ENCODE measurements around the gene CAMSAP3.
A peak's percentile ranks its signal among the peaks of the same experiment; 100 is the strongest.

Gene CAMSAP3

DNA sequence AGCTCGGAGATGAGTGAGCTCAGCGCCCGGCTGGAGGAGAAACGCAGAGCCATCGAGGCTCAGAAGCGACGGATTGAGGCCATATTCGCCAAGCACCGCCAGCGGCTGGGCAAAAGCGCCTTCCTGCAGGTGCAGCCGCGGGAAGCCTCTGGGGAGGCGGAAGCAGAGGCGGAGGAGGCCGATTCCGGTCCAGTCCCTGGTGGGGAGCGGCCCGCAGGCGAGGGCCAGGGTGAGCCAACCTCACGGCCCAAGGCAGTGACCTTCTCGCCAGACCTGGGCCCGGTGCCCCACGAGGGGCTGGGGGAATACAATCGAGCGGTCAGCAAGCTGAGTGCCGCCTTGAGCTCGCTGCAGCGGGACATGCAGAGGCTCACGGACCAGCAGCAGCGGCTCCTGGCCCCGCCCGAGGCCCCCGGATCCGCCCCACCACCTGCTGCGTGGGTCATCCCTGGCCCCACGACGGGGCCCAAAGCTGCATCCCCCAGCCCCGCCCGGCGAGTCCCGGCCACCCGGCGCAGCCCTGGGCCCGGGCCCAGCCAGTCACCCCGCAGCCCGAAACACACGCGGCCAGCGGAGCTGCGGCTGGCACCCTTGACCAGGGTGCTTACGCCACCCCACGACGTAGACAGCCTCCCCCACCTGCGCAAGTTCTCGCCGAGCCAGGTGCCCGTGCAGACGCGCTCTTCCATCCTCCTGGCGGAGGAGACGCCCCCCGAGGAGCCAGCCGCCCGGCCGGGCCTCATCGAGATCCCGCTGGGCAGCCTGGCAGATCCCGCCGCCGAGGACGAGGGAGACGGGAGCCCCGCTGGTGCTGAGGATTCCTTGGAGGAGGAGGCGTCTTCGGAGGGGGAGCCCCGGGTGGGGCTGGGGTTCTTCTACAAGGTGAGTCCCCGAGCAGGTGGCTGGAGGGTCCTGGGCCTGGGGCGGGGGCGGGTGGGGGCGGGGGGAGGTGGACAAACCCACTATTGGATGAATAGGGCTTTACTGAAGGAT is 16.9 kb downstream of the CAMSAP3 start:
- DNase-seq: no peak

DNA sequence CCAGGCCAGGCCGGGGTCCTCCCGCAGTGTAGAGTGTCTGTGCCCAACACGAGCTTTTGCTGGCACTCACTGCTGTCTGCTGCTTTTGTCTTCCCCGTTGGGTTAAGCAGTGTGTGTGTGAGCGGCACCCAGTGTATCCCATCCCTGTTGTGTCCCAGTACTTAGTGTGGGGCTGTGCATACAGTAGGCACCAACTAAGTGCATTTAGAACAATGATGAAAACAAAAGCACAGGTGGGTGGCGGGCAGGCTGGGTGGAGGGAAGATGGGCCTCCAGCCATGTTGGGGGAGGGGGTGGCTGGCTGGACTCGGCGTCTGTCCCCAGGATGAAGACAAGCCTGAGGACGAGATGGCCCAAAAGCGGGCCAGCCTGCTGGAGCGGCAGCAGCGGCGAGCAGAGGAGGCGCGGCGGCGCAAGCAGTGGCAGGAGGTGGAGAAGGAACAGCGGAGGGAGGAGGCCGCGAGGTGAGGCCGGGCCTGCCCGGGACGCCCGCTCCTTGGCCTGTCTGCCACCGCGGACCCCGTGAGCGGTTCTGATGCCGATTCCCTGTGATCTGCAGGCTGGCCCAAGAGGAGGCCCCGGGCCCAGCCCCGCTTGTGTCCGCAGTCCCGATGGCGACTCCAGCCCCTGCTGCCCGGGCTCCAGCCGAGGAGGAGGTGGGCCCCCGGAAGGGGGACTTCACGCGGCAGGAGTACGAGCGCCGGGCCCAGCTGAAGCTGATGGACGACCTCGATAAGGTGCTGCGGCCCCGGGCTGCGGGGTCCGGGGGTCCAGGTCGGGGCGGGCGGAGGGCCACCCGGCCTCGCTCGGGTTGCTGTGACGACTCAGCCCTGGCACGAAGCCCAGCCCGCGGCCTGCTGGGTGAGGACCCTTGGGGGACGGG is 19.4 kb downstream of the CAMSAP3 start:
- DNase-seq: no peak

DNA sequence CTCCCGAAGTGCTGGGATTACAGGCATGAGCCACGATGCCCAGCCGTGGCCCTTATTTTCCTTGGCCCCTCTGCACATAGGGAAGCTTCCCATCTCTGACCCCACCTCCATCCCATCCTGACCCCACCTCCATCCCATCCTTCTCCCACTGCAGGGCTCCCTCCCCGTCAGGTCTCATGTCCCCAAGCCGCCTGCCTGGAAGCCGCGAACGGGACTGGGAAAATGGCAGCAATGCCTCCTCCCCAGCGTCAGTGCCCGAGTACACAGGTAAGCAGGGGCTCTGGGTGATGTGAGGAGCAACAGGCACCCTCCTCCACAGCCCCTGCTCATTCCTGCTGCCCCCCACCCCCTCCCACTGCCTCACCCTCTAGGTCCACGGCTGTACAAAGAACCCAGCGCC is 21.5 kb downstream of the CAMSAP3 start:
- no peak for DNase-seq

DNA sequence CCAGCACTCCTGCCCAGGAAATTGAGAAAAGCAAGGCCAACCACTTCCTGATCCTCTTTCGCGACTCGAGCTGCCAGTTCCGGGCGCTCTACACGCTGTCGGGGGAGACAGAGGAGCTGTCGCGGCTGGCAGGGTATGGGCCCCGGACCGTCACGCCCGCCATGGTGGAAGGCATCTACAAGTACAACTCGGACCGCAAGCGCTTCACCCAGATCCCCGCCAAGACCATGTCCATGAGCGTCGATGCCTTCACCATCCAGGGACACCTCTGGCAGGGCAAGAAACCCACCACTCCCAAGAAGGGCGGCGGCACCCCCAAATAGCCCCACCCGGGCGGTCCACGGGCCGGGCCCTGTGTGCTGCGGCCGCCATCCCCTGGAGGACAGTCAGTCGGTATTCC is 22.1 kb downstream of the CAMSAP3 start:
- no peak for DNase-seq

DNA sequence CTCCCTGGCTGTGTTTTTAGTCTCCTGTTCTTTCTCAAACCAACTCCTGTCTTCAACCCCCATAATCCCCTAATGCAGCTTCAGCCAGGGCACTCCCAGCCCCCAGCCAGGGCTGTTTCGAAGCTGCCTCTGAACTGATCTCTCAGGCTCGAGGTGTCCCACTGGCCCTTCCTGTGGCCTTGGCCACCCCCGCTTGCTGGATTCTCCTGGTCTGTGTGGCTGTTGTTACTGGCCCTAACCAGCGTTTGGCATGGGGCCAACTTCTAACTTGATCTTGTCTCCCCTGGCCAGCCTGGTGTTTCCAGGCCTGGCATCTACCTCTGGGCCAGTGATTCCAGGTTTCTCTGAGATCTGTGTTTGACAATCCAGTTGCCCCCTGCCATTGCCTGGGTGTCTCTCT is 22.7 kb downstream of the CAMSAP3 start:
- DNase-seq: no peak

DNA sequence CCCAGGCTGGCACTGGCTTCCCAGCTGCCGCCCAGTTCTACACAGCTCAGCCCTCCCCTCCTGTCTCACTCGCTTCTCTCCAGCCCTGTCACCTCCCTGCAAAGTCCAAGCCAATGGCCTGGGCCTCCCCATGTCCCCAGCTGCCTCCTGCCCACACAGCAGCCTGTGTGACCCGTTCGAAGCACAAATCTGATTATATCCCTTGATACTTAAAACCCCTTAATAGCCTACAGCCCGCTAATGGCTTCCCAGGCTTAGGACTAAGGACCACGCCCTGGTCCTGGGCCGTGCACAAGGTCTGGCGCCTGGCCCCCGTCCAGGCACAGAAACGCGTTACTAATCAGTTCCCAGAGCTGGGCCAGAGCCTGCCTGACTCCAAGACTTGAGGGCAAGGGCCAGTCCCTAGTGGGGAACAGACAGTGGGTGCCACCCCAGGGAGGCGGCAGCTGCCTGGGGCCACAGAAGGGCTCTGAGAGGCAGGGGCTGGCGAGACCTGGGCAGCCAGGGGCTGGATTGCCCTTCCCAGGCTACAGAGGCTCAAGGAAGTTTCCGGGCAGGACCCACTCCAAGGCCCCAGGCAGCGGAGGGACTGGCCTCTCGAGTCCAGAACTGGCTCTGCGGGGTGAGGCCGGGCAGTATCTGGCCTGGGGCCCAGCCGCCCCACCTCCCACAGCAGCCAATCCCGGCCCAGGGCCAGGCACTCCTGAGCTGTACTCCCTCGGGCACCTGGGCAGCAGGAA is 23.3 kb downstream of the CAMSAP3 start:
- no peak for DNase-seq

DNA sequence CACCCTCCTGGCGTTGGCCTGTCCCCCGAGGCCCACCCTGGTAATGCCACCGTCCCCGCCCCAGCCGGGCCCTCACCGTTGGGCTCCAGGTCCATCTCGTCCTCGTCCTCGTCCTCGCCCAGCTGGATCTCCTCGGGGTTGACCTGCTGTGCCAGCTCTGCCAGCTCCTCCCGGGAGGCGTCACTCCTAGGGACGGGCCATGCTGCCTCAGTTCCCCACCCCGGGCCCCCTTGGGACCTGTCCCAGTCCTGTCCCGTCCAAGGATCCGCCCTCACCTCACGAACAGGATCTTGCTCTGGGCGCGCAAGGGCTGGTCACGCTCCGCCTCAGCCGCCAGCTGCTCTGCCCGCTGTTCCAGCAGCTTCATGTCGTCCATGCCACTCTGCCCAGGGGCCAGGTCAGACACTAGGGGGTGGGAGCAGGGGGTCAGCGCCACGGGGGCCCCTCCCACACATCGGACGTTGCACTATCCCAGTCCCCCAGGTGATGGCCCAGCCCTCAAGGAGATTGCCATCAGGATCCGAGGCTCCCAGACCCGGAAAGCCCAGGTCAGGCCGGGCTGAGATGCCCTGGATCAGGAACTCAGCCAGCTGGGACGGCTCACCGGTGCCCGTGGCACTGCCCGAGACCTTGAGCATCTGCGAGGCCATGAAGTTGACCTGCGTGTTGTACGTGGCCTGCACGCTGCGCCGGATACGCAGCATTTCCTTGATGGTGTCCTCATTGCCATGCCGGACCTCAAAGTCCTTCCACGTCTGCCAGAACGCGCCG is 24.2 kb downstream of the CAMSAP3 start:
- no peak for DNase-seq

DNA sequence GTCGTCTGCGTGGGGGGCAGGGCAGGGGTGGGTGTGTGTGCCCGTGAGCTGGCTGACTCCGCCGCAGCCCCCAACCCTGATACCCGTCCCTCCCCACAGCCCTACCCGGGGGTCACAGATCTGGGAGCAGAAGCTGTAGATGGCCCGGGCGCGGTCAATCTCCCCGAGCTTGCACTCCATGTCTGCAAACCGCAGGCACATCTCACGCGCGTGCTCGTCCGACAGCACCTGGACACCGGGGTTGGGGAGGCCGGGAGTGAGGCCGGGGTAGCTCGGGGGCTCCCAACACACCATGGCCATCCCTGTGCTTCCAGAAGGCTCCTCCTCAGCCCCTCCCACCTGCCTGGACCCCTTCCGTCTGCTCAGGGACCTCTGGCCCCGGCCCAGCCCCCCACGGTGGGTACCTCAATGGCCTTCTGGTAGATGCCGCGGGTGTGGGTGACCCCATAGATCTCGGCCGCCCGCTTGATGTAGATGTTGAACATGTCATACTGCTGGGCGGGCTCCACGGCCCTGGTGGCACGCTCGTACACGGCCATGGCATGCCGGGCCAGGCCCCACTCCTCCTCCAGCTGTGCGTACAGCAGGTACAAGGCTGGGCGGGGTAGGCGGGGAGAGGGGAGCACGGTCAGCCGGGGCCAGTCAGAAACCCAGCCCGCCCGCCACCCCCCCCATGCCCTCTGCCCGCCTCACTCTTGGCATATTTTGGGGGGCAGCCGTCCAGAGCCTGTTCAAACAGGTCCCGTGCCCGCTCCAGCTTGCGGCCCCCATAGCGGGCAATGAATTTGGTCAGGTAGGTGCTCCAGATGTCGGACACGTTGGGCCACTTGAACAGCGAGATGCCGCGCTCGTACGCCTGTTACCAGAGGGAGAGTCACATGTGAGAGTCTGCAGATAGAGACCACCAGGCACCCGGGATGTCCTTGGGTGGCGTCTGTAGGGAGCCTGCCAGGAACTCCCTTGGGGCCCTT is 25.1 kb downstream of the CAMSAP3 start:
- DNase-seq: no peak

DNA sequence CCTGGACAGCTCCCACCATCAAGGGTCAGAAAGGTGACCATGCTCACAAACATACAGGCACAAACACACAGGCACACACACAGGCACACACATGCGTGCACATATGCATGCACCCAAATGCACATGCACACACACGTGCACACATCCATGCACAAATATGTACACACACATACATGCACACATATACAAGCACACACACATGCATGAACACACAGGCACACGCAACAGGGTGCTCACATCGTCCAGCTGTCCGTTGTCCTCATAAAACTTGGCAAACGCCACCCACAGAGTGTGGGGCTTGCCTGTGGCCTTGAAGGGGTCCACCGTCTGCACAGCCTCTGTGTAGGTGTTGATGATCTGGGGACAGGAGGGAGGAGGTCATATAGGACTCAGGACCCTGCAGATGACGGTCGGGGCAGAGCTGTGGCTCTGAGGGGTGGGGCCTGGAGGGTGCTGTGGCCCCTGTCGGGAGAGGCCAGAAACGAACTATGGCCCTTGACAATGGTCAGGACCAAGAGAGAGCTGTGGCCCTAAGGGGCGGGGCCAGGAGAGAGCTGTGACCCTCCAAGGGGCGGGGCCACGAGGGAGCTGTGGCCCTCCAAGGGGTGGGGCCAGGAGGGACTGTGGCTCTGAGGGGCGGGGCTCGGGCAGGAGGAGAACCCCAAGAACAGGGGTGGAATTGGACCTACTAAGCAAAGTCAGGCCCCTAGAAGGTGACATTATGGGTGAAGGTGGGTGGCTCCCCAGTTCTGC is 27.4 kb downstream of the CAMSAP3 start:
- DNase-seq: no peak

DNA sequence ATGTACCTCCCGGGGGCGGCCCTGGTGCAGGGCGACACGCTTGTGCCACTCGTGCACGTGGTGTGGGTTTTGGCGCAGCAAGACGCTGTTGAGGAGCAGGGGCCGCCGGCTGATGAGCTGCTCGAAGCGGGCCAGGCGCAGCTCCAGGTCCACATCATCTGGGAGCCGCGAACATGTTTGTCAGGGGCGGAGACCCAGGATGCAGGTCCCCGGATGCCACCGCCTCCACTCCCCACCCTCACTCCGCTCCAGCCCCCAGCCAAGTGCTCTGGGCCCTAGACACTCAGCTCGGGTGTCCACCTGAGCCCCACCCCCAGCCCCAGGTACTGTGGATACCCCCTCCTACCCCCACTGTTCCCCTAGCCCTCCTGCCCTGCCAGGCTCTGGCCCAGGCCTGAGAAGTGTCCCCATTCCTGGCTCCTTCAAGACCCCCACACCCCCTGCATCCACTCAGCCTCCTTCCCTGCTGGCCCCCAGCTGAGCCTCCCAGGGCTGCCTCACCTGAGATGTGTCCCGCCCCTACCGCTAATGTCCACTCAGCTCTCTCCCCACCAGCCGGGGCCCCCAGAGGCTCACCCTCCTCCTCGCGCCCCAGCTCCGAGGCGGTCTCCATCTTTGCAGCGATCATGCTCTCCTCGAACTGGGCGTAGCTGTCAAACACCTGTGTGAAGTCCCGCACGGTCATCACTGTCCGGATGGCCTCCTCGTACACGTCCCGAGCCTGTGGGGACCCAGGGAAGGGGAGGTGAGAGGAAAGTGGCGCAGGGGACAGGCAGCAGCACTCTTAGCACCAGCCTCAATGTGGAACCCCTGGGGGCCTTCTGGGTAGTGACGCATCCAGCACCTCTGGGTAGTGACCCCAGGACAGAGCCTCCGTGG is 28.3 kb downstream of the CAMSAP3 start:
- DNase-seq: no peak

DNA sequence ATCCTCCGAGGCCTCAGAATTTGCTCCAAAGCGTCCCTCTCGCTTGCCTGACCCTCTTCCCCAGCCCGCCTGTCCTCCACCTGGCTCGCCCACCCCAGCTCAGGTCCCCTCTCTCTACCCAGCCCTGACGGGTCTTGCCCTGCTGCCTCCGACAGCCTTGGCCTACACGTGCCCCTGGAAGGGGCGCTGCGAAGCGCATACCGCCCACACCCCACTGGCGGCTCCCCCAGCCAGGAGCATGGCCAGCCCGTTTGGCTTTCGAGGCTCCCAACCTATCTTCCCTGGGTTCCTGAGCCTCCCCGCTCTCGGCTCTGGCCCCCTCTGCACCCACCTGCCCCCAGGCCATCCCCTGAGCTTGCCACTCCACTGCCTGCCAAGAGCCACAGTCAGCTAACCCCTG is 29.1 kb downstream of the CAMSAP3 start:
- DNase-seq: no peak

DNA sequence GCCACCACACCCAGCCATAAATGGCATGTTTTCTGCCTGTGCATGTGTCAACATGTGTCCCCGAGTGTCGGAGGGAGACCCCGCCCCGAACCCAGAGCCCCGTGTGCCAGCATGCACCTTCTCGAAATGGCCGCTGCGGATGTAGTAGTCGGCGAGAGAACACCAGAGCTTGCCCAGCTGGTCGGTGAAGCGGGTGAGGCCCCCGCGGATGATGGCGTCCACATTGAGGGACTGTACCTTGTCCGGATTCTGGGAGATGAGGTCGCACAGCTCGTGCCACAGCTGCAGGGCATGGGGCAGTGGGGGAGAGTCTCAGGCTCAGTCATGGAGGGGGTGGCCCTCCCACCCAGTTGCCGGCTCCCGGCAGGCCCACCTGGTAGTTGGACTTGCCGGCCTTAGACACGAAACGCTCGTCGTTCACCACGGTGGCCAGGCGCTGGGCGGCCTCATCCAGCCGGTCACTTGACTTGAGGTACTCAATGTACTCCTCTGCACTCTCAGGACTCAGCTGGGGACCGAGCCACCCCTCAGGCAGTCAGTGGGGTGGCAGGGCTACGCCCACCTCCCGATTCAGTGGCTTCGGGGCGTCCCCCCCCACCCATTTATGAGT is 30.2 kb downstream of the CAMSAP3 start:
- no peak for DNase-seq

DNA sequence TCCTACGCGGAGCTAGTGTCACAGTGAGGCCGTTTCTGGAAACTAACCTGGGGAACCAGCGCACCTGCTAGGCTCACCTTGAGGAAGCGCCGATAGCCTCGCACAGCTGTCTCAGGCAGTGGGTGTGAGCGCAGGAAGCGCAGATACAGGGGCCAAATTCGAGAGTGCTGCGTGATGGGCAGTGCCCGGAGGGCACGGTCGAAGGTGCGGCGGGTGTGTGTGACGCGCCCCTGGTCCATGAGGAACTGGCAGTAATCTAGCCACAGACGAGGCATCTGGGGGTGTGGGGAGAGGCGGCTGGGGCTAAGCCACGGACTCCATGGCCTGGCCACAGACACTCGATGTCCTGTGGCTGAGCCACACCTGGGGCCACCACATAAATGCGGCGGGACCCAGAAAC is 31.5 kb downstream of the CAMSAP3 start:
- no peak for DNase-seq

DNA sequence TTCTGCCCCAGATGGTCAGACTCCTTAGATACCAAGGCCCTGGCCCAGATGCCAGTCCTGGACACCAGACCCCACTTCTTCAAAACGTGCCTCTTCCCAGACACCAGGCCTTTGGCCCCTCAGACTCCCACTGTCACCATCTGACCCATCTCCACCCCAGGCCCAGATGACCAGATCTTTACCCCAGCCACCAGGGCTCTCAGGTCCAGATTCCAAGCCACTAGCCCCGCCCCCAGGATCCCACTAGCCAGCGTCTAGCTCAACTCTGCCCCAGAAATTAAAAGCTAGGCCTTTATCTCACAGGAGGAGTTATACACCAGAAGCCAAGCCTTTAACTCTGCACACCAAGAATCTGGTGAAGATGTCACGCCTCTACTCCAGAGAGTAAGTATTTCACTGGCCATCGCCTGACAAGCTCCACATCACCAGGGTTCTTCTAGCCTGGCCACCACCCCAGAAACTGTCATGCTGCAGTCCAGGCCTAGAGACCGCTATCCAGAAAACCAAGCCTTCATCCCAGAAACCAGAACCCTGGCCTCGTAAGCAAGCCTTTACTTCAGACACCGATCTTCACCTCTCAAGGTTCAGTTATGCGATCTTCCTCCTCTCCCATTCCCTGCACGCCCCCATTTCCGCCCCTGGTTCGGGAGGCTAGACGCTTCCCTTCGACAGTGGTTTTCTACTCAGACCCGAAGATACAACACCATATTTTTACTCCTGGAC is 33.1 kb downstream of the CAMSAP3 start:
- no peak for DNase-seq

DNA sequence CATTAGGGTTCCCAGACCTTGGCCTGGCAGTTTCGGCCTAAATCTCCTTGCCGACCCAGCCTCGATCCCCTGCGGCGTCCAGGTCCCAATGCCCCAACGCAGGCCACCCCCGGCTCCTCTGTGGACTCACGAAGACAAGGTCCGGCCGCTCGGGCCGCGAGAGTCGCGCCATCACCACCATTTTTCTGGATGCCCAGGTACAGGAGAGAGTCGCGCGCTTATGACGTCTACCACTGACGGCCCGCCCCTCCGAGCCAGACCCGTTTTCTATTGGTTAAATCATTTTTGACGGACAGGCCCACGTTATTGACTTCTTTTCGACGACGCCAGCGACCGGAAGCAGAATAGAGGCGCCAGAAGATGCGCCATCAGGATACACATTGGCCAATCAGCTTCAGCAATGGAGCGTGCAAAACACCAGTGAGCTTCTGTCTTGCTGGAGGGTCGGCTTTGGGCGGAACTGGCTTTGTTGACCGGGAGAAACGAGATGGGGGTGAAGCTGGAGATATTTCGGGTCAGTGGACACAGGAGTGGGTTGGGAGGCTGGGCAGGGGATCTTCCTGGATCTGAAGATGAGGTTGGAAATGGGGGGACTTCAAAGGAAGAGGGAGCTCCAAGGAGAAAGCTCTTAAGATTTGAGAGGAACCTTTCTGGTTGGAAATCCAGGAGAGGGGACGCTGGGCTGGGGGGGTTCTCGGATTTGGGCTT is 33.8 kb downstream of the CAMSAP3 start, which contains the start of the genes PET100 and XAB2:
Gene PET100, plus strand, starts transcription at position 447 of the 708 bp plus-strand sequence. Its CDS starts 41 bp downstream, at position 488.
Gene XAB2, minus strand, starts transcription at position 199 of the 708 bp plus-strand sequence. Its CDS starts 18 bp downstream, at position 181.
- DNase-seq: peak; percentile 94 to 99

DNA sequence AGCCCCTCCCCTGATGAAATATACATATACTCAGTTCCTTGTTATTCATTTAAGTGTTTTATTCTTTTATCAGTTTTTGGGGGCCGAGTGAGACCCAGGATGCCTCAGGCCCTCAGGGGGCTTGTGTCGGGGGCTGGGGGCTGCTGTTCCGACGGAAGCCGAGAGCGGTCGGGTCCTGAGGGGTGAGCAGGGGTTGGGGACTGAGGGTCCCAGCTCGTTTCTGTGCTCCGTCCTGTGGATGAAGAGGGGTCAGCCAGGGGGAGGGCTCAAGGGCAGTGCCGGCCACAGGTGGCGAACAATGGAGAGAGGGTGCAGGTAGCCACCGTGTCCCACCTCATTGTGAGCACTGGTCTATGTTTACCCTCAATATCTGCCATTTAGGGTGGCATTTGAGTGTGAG is 35.9 kb downstream of the CAMSAP3 start:
- DNase-seq: no peak

All from hippocampal formation (tissue), 2 donors.